ENCODE data around the gene CDX2.
"Not testable (repeated sequence)": the region's sequence is repeated elsewhere in the genome, so short reads cannot be mapped to it uniquely, and the experiment has no call there.

Gene CDX2, protein sequence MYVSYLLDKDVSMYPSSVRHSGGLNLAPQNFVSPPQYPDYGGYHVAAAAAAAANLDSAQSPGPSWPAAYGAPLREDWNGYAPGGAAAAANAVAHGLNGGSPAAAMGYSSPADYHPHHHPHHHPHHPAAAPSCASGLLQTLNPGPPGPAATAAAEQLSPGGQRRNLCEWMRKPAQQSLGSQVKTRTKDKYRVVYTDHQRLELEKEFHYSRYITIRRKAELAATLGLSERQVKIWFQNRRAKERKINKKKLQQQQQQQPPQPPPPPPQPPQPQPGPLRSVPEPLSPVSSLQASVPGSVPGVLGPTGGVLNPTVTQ

DNA sequence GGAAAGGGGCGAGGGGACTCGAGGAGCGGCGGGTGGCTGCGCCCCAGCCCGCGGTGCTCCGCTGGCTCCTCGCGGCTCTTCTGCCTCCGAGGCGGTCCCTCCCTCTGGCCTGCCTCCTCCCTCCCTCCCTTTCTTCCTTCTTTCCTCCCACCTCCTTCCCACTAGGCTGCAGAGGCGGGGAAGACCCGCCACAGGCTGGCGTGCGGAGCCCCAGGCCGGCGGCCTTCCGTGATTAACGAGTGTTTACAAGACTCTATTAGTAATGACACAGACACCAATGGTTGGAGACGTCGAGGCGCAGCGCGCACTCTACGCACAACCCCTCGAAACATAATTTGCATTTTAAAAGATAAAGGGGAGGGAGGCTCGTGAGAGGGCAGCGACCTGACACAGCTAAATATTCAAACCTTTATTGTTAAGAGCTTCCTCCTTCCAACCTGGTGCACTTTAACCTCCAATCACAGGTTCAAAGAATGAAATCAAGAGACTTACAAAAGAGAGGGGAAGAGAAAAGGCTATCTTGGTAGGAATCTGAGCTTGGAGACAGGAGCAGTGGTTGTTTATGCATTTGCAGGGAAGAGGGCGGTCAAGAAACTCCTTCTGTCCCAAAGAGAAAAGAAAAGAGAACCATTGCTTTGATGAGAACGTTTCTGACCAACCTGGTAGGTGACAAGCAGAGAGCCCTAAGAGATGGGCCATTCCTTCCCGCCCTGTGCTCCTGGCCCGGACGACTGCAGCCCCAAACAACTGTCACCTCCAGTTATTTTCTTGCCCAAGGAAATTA, at the start of gene CDX2:
TSS of gene CDX2 (minus strand) at position 234 of the 784 bp plus-strand sequence. CDS start 309 bp downstream, outside the sequence.
- no peak for DNase-seq (ENCODE audit: extremely low read depth, low read depth)
- TF ChIP-seq, protein P1, sequence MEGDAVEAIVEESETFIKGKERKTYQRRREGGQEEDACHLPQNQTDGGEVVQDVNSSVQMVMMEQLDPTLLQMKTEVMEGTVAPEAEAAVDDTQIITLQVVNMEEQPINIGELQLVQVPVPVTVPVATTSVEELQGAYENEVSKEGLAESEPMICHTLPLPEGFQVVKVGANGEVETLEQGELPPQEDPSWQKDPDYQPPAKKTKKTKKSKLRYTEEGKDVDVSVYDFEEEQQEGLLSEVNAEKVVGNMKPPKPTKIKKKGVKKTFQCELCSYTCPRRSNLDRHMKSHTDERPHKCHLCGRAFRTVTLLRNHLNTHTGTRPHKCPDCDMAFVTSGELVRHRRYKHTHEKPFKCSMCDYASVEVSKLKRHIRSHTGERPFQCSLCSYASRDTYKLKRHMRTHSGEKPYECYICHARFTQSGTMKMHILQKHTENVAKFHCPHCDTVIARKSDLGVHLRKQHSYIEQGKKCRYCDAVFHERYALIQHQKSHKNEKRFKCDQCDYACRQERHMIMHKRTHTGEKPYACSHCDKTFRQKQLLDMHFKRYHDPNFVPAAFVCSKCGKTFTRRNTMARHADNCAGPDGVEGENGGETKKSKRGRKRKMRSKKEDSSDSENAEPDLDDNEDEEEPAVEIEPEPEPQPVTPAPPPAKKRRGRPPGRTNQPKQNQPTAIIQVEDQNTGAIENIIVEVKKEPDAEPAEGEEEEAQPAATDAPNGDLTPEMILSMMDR (IDR thresholded peaks at IDR 0.05; ENCODE audit: low read depth, low read length, missing control alignments): no peak
- no peak within 1 kb of the TSS for H3K4me3 ChIP-seq (replicated peaks; ENCODE audit: low read depth, low read length)

DNA sequence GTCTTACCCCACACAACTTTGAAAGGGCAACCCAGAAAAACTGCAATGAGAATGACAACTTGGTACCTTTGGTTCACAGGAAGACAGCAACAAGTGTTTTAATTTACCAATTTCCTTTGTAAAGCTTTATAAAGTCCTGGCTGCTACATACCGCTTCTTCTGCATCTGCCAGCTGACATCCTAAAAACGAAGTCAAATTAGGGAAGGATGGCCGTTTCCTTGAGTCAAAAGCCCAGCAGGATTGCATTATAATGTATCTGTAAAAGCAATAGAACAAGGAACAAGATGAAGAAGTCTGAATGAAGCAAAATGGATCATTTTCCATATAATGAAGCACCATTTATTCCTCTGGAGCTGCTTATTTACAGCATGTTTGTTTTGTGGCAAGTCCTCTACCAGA, 45.2 kb upstream of the CDX2 start:
- TF ChIP-seq, protein P1 (IDR thresholded peaks at IDR 0.05; ENCODE audit: low read depth, low read length, missing control alignments): no peak
- DNase-seq (ENCODE audit: extremely low read depth, low read depth): no peak
- no peak overlapping the region for H3K4me3 ChIP-seq (replicated peaks; ENCODE audit: low read depth, low read length)

DNA sequence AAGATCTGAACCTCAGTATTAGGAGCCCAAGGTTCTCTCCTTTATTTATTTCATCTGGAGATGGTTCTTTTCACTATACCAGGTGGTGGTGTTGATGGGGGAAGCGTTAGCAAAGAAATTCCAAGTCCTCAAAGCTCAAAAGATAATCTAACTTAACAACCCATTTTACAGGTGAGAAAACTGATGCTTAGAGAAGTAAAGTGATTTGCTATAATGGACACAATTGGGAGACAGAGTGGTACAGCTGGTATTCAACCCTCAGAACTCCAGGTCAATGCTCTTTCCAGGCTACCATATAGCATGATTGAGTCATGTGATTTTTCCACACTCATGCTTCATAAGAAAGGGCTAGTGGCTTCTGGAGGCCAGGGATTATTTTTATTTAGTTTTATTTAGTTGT, 44.4 kb upstream of the CDX2 start:
- no peak for DNase-seq (ENCODE audit: extremely low read depth, low read depth)
- TF ChIP-seq, protein P1 (IDR thresholded peaks at IDR 0.05; ENCODE audit: low read depth, low read length, missing control alignments): no peak

DNA sequence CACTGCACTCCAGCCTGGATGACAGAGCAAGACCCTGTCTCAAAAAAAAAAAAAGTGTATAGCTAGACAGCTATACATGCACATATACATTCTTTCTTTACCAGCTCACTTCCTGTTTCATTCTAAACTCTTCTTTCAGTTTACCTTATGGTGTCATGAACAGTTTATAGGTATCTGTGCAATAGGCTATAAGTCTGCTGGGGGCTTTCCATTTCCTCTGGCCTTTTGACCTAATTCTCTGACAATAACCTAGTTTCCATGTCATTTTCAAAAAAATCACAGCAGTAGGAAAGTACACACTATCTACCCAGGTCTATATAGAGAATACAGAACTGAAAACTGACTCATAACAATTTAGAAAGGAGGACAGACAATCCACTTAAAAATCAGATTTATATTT, 43.8 kb upstream of the CDX2 start:
- DNase-seq (ENCODE audit: extremely low read depth, low read depth): no peak
- no peak overlapping the region for H3K4me3 ChIP-seq (replicated peaks; ENCODE audit: low read depth, low read length)
- TF ChIP-seq, protein P1 (IDR thresholded peaks at IDR 0.05; ENCODE audit: low read depth, low read length, missing control alignments): no peak

More for the DNA sequence above, 44.4 kb upstream of the CDX2 start:
- no peak overlapping the region for H3K4me3 ChIP-seq (replicated peaks; ENCODE audit: low read depth, low read length)

DNA sequence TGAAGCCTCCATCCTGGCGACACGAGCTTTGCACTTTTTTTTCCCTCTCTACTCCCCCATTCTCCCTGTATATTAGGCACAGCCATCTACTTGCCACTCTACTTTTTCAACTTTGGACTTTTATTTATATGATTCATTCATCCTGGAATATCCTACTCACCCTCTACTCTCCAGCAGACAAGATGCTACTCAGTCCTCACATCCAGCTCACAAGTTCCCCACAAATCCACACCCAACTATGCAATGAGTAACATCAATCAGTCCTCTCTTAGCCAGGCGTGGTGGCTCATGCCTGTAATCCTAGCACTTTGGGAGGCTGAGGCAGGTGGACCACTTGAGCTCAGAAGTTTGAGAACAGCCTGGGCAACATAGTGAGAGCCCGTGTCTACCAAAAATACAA, 43.3 kb upstream of the CDX2 start:
- TF ChIP-seq, protein P1 (IDR thresholded peaks at IDR 0.05; ENCODE audit: low read depth, low read length, missing control alignments): no peak
- no peak for DNase-seq (ENCODE audit: extremely low read depth, low read depth)
- H3K4me3 ChIP-seq (replicated peaks; ENCODE audit: low read depth, low read length): no peak overlapping the region

DNA sequence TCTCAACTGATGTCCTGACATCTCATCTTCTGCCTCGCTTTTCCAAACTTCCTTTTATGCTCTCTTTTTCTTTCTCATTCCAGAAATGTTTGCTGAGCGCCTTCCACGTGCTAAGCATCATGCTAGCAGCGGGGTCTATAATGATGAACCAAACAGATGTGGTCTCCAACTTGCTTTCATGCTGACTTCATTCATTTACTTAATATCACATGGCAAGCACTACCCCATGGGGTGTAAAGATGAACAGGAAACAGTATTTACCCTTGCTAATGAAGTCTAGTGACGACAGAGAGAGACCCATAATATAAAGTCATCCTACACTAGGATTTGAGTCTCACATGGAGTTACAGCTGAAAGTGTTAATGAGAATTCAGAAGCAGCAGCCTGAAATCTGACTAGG, 40.9 kb upstream of the CDX2 start:
- no peak overlapping the region for H3K4me3 ChIP-seq (replicated peaks; ENCODE audit: low read depth, low read length)
- DNase-seq (ENCODE audit: extremely low read depth, low read depth): no peak
- TF ChIP-seq, protein P1 (IDR thresholded peaks at IDR 0.05; ENCODE audit: low read depth, low read length, missing control alignments): no peak

DNA sequence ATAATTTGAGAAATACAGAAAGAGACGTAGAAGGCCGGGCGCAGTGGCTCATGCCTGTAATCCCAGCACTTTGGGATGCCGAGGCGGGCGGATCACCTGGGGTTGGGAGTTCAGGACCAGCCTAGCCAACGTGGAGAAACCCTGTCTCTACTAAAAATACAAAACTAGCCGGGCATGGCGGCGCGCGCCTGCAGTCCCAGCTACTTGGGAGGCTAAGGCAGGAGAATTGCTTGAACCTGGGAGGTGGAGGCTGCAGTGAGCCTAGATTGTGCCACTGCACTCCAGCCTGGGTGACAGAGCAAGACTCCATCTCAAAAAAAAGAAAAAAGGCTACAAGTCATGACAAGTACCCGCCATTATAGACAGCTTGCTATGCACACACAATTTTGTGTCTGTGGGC, 35.9 kb upstream of the CDX2 start:
- DNase-seq (ENCODE audit: extremely low read depth, low read depth); H3K4me3 ChIP-seq (replicated peaks; ENCODE audit: low read depth, low read length): not testable (repeated sequence)
